Measurements from ENCODE around the gene NUDT14.

GRCh38 chr14:105126981-105127329, 54.2 kb downstream of the NUDT14 start:
- TF ChIP-seq CTCF (IDR thresholded peaks at IDR 0.05) (no peak), POLR2A (IDR thresholded peaks at IDR 0.05) (no peak)

Data from tibial nerve (tissue), 3 donors.